ENCODE data around the gene HOXC9.

Gene HOXC9

GRCh38 chr12:53953831-53954693, 45.9 kb upstream of the HOXC9 start:
- no peak for TF ChIP-seq CTCF (conservative IDR thresholded peaks at IDR 0.05; ENCODE audit: low read length)
- no peak for DNase-seq (ENCODE audit: low read depth)
- no peak overlapping the region for H3K4me3 ChIP-seq (ENCODE audit: low read length)

GRCh38 chr12:53954694-53955035, 45.3 kb upstream of the HOXC9 start, which contains the start of gene HOXC12:
Gene HOXC12, plus strand, starts transcription at chr12:53954903. Its CDS starts 27 bp downstream, at chr12:53954930.
- DNase-seq (ENCODE audit: low read depth): no peak
- TF ChIP-seq CTCF (conservative IDR thresholded peaks at IDR 0.05; ENCODE audit: low read length): no peak

GRCh38 chr12:53955036-53955775, 44.8 kb upstream of the HOXC9 start:
- DNase-seq (ENCODE audit: low read depth): no peak
- no peak overlapping the region for H3K4me3 ChIP-seq (ENCODE audit: low read length)
- no peak for TF ChIP-seq CTCF (conservative IDR thresholded peaks at IDR 0.05; ENCODE audit: low read length)

More at GRCh38 chr12:53954694-53955035, 45.3 kb upstream of the HOXC9 start, which contains the start of gene HOXC12:
- H3K4me3 ChIP-seq (ENCODE audit: low read length): no peak within 1 kb of the TSS

- H3K4me3 ChIP-seq (ENCODE audit: low read length): no peak overlapping the region
- DNase-seq (ENCODE audit: low read depth): no peak
- no peak for TF ChIP-seq CTCF (conservative IDR thresholded peaks at IDR 0.05; ENCODE audit: low read length)
Measured at GRCh38 chr12:53955776-53956250, 44.1 kb upstream of the HOXC9 start.

GRCh38 chr12:53956251-53956887, 43.6 kb upstream of the HOXC9 start:
- H3K4me3 ChIP-seq (ENCODE audit: low read length): no peak overlapping the region
- no peak for DNase-seq (ENCODE audit: low read depth)

More at GRCh38 chr12:53956251-53956887, 43.6 kb upstream of the HOXC9 start:
- peak; percentile 6; the same call in 1 of the 2 replicates for TF ChIP-seq CTCF (conservative IDR thresholded peaks at IDR 0.05; ENCODE audit: low read length)

Measured in AG10803 (cell line).